ENCODE results near the gene ANKIB1. TPM values are rescaled to one million over a fixed set of nuclear protein-coding genes. Genes with fewer than 3 reads are reported as not detected.
"Not testable (repeated sequence)": the region's sequence is repeated elsewhere in the genome, so short reads cannot be mapped to it uniquely, and the experiment has no call there.

The ANKIB1 gene
- polyA plus RNA-seq, 12 donors = 20.0 to 55.0 (median 26.3) TPM; not detected in 1

- DNase-seq = no peak
These were observed 151.8 kb downstream of the ANKIB1 start for GRCh38 chr7:92397542-92397941.

- DNase-seq = no peak
These were observed 154.2 kb downstream of the ANKIB1 start for GRCh38 chr7:92400013-92400412.

GRCh38 chr7:92402920-92403759, 157.4 kb downstream of the ANKIB1 start:
- DNase-seq = no peak

- DNase-seq = no peak
These were observed 157.9 kb downstream of the ANKIB1 start for GRCh38 chr7:92403760-92404074.

- no peak for DNase-seq
These were observed 158.4 kb downstream of the ANKIB1 start for GRCh38 chr7:92404170-92404614.

- DNase-seq = no peak
These were observed 163.6 kb downstream of the ANKIB1 start for GRCh38 chr7:92409357-92409756.

GRCh38 chr7:92410162-92410561, 164.4 kb downstream of the ANKIB1 start:
- not testable (repeated sequence) for DNase-seq

- no peak for DNase-seq
These were observed 167.0 kb downstream of the ANKIB1 start for GRCh38 chr7:92412745-92413144.

GRCh38 chr7:92413550-92413949, 167.8 kb downstream of the ANKIB1 start:
- DNase-seq = no peak

- no peak for DNase-seq
These were observed 169.5 kb downstream of the ANKIB1 start for GRCh38 chr7:92415225-92415624.

- no peak for DNase-seq
These were observed 172.1 kb downstream of the ANKIB1 start for GRCh38 chr7:92417913-92418312.

- DNase-seq = no peak
These were observed 176.1 kb downstream of the ANKIB1 start for GRCh38 chr7:92421676-92422435.

GRCh38 chr7:92422926-92423325, 177.2 kb downstream of the ANKIB1 start:
- DNase-seq = no peak

GRCh38 chr7:92423710-92424131, 177.9 kb downstream of the ANKIB1 start:
- DNase-seq = no peak

- DNase-seq = no peak
These were observed 179.7 kb downstream of the ANKIB1 start for GRCh38 chr7:92425311-92425947.

- DNase-seq = no peak
These were observed 181.4 kb downstream of the ANKIB1 start for GRCh38 chr7:92427193-92427592.

- DNase-seq = no peak
These were observed 186.6 kb downstream of the ANKIB1 start for GRCh38 chr7:92432299-92432946.

- DNase-seq = no peak
These were observed 187.2 kb downstream of the ANKIB1 start for GRCh38 chr7:92433019-92433418.

- no peak for DNase-seq
These were observed 189.8 kb downstream of the ANKIB1 start for GRCh38 chr7:92435542-92435941.

GRCh38 chr7:92436612-92437445, 191.1 kb downstream of the ANKIB1 start:
- DNase-seq = no peak

GRCh38 chr7:92437956-92438491, 192.2 kb downstream of the ANKIB1 start:
- no peak for DNase-seq
